HG03108 (cell line): ENCODE data around the gene TUBA8.
"Not testable (repeated sequence)": the region's sequence is repeated elsewhere in the genome, so short reads cannot be mapped to it uniquely, and the experiment has no call there.

ENCODE experiments used
- ATAC-seq: cut with Tn5 transposase; IDR thresholded peaks from one replicate; pipeline ENCODE4 v1.9.1; 2021; ENCODE audit warnings: moderate library complexity; ENCODE audit not compliant: unreplicated experiment

The TUBA8 gene

DNA sequence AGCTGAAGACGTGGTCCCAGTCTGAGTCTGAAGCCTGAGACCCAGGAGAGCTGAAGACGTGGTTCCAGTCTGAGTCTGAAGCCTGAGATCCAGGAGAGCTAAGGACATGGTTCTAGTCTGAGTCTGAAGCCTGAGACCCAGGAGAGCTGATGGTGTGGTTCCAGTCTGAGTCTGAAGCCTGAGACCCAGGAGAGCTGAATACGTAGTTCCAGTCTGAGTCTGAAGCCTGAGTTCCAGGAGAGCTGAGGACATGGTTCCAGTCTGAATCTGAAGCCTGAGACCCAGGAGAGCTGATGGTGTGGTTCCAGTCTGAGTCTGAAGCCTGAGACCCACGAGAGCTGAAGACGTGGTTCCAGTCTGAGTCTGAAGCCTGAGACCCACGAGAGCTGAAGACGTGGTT is 4.6 kb upstream of the TUBA8 start:
- not testable (repeated sequence) for ATAC-seq

DNA sequence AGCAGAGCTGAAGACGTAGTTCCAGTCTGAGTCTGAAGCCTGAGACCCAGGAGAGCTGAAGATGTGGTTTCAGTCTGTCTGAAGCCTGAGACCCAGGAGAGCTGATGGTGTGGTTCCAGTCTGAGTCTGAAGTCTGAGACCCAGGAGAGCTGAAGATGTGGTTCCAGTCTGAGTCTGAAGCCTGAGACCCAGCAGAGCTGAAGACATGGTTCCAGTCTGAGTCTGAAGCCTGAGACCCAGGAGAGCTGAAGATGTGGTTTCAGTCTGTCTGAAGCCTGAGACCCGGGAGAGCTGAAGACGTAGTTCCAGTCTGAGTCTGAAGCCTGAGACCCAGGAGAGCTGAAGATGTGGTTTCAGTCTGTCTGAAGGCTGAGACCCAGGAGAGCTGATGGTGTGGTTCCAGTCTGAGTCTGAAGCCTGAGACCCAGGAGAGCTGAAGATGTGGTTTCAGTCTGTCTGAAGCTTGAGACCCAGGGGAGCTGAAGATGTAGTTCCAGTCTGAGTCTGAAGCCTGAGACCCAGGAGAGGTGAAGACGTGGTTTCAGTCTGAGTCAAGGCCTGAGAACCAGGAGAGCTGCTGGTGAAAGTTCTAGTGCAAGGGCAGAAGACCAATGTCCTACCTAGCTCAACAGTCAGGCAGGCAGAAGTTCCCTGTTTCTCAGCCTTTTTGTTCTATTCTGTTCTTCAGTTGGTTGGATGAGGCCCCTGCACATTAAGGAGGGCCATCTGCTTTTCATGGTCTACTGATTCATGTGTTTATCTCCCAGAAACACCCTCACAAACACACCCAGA is 3.9 kb upstream of the TUBA8 start:
- not testable (repeated sequence) for ATAC-seq

DNA sequence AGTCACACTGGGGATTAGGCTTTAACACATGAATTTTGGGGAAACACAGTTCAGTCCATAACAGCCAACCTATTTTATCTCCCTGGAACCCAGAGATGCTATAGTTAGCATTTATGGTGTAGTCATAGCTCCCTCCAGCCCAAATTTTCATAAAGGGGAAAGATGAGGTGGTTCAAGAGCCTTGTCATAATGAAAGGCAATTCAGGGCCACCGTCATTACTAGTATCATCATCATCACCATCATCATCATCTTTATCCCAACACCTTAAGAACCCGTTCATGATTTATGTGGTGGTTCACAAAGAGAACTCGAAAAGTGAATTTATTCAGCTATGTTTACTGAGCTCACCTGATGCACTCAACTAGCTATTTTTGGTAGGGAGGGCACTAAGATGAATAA is 2.4 kb upstream of the TUBA8 start:
- no peak for ATAC-seq

DNA sequence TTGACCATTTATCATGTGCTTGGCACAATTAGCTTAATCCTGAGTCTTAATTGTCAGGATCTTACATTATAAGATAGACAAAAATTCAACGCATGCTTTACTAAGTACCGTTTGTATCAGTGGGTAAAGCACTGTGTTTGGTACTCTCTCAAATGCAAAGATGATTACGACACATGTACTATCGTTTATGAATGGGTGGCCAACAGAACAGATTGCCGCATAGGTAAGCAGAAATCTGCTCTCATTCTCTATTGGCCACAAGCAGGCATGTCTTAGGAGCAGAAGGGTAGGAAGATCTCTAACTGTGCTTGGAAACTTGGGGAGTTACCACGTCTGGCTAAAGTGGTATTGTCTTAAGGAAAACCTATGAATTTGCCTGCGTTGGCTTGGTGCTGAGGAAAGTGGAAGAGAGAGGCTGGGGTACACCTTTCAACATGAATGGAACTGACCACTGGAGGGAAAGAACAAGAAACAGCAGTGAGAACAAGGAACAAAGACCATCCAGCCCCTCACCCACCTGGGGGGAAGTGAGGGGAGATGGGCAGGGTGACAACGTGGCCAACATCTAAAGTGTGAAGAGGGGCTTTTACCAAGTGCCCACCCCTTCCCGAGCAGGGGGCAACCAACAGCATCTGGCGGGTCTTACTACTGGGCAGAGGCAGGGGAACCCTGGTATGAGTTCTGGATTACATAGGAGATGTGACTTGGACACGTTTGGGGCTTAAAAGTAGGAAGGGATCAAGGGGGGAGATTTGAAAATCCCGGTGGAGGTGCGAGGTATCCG is 1.0 kb upstream of the TUBA8 start:
- no peak for ATAC-seq

DNA sequence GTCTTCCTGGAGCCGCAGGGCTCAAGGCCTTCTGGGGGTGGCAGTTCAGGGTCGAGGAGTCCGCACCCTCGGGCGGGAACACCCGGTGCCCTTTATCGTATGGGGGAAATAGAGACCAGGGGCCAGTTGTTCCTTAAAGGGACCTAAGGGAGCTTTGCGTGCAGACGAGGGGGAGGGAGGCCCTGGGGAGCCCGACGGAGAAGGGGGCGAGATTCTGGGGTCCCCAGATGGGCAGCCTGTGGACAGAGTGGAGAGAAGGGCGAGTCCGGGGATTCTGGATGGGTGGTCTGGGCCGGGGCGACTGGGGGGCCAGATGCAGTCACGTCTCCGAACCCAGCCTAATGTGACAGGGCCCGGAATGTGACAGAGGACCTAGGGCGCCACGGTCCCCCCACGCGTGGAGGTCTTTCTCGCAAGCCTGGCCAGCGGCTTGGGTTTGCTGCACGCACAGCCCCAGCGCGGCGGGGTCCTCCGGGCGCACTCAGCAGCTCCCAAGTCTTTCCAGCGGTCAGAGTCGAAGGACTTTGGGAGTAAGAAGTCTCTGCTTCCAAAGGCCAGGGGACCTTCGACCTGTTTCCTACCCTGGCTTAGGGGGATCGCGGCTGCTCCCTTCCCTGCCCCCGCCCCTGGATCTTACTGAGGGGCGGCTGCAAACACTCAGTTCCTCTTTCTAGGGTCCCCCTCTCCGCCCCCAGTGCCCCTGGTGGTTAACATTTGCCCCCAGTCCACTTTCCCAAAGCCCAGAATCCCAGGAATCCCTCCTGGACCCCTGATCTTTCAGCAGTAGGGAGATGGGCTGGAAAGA is 547 bp downstream of the TUBA8 start:
- no peak for ATAC-seq

DNA sequence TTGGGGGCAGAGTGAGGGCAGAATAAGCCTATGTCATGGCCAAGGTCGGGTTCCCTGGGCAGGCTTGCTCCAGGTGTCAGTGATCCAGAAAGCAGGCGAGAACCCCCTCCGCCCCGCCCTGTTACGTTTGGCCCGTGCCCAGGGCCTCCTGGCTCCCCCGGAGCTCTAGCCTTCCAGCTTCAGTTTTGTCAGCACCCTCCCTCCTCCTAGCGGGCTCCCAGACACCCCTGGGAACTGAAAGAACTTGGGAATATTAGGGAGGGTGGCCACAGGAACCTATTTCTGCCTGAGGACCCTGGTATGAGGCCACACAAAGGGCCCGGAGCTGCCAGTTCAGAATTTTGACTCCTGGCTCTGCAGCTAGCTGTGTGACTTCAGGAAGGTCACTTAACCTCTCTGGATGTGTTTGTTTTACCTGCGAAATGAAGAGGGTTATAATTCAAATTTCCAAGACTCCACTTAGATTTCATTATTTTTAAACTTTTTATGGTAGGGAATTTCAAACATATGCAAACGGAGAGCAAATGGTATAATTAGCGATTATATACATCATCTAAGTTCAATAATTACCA is 1.2 kb downstream of the TUBA8 start:
- no peak for ATAC-seq

DNA sequence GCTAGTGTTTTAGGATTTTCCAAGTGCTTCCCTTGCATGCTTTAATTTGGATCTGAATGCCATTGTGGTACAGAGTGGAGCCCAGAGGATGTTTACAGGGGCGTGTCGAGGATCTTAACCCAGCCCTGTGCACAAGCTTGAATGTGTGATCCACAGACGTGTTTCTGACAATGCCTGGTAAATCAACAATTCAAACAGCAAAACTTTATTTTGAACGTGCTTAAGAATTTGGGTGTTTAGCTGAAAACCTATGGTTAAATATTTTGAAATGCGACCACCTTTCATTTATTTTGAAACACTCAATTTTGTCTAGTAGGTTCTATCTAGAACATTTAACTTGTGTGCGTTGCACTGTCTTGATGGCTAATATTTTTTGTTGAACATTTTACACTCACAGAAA is 1.8 kb downstream of the TUBA8 start:
- ATAC-seq = no peak

DNA sequence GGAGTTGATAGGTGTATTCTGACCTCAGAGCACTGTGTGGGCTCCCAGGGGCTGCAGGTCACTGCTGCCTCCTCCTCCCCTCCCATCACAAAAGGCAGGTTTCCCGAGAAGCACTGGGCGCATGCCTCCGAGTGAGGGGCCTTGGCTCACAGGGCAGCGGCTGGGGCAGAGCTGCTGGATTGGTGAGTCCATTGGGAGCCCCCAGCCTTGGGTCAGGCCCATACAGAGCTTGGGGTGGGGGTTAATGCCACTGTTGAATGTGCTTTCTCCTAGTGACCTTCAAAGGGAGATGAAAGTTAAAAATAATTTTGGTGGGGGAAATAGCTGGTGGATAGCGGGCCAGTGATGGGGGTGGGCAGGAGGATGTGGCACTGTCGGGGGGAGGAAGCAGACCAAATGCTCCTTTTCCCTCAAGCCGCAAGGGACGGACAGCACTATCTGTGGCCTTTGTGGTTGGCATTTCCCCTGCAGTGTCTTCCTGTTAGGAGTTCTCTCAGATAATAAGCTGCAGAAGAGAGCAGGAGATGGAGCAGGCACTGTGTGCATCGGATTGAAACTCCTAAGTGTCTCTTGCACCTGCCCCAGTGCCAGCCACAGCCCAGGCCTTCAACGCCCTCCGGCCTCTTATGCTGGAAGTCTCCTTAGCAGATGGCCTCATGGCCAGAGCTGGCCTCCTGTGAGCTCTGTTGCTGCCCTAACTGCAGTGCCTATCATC is 3.2 kb downstream of the TUBA8 start:
- no peak for ATAC-seq

DNA sequence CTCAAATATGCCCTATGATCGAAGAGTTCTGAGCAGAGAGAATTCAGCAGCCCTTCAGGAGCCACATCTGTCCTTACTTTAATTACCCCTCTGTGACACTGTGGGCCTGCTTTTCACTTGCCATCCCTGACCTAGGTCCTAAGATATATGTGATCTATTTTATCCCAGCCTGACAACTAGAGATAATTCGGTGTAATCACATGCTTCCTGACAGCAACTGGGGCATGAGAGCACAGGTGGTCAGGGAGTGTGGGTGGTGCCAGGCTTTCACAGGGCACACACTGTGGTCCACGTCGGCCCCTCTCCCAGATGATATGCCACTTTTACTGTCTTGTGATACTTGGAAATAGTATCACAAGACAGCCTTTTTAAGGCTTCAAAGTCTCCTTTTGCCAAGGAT is 3.9 kb downstream of the TUBA8 start:
- ATAC-seq = no peak

DNA sequence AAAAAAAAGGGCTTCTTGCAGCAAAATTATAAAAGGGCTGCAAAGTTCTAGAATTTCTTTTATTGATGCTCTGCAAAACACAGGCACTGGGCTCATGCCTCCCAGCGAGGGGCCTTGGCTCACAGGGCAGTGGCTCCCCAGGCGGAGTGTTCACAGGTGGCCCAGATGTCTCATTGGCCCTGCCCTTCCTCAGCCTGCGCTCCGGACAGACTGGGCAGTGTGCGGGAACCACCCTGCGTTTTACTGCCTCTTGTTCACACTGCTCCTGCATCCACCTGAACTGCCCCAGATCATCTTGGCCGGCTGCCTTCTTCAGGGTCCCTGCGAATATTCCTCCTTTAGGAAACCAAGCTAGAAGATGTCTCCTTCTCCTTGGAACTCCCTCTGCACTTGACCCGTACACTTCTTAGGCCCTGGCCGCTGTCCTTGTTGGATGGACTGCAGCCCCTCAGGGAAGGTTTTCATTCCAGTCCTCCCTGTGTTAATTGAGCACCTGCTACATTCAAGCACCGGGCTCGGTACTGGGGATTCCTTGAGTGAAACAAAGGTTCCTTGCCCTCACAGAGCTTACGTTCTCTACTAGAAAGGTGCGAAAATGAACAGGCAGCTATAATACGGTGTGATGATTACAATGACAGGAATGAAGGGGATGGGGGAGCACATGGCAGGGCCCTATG is 4.5 kb downstream of the TUBA8 start:
- ATAC-seq = no peak

DNA sequence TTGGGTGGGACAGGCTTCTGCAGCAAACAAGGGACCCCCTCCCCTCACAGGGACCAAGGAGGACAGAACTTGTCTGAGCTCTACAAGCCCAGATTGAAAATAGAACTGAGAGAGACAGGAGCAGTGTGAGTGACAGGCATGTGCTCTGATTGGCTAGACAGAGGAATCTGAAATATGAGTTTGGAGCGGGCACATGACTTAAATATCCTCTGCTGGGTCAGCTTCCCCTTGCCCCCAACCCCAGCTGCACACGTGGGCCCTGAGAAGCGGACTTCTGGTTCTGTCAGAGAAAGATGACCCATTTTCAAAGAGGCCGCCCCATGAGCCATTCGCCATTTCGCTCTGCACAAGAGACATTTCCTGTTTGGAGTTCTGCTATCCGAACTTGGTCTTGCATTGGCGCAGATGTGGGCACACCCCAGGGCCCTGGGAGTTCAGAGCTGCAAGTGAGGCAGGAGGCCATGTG is 5.3 kb downstream of the TUBA8 start:
- ATAC-seq = no peak

DNA sequence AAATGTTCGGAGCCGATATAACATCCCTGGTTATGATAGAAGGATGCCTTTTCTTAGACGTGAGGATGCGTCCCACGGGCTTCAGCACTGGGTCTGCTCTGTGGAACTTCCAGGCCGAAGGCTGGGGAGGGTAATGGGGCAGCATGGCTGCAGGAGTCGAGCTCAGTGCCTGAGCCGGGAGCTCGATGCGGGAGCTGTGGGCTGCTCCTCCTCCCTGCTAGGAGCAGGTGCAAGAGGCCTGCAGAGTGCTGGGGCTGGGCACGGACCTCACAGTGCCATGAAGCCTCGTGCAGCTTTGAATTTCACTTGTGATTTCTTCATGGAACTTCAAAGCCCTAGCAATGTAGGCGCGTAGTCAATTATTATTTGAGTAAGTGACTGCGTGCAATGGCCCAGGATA is 6.0 kb downstream of the TUBA8 start:
- ATAC-seq = no peak

DNA sequence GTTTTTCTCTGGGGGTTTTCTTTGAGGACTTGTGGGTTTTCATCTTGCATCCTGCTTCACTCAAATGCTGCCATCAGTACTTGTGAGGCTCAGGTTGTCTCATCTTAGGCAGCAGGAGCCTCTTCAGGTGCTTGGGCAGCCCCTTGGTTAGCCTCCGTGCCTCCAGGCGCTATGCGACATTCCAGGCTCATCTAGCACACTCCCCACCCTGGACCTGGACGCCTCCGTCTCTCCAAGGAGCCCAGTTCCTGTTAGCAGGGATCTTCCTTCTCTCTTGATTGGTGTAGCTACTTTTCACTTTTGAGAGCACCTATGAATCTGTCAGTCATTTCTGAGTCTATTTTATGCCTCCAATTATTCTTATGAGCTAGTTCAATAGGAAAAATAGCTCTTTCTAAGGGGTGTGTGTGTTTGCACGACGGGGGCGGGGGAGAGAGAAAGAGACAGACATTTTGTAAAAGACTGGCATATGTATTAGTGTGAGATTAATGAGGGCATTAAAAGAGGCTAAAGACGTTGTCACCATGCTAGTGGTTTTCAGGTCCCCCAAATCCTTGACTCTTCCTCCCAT is 7.8 kb downstream of the TUBA8 start:
- ATAC-seq = no peak

DNA sequence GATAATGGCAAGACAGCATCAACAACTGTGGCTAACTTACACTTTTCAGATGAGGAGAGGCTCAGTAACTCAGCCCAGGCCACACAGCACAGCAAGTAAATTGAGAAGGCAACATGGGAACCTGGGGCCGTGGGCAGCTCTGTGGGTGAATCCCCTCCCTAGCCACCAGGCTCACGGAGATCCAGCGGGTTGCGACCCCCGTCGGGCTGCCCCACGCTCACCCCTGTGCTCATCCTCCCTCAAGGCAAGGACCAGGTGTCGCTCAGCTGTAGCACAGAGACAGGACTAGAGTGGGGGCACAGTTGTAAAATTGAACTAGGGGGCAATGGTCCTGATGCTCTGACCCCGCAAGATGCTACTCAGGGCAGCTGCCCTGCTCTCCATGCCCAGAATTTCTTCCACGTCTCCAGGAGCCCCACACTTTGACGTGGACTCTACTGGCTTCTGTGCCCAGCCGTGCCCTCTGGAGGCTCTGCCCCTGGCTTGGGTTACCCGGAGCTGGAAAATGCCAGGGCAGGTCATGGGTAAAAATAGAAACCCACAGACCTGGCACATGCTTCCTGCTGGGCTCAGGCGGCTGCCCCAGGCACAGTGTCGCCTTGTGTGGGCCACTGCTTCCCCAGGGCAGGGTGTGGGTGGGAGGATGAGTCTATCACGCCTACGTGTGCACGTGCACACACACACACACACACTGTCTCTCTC is 9.0 kb downstream of the TUBA8 start:
- ATAC-seq = no peak

DNA sequence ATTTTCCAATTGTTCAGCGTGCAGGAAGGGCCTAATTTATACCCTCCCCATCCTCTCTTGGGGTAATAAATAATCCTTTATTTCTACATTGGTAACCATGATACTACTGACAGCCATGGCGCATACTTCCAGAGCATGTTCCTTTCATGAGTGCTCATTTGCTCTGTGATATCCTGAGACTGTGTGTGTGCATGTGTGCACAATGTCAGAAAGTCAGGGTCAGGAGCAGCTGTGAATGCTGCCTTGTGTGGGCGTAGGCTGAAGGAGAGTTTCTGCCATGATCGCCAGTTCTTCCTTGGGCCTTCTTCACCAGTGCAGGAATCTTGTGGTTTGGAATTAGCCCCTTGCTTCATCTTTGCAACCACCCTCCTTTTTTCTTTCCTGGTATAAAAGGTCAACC is 10.2 kb downstream of the TUBA8 start:
- ATAC-seq = no peak

DNA sequence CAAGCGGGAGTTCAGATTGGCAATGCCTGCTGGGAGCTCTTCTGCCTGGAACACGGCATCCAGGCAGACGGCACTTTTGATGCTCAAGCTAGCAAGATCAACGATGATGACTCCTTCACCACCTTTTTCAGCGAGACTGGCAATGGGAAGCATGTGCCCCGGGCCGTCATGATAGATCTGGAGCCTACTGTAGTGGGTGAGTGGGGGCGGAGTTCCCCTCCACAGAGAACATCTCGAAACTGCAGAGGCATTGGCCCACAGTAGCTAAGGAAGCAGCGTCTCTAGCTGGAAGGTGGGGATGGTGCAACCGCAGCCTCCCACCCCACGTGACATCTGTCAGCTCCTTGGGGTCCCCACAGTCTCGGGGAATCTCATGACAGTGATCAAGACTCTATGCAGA is 10.9 kb downstream of the TUBA8 start:
- ATAC-seq = no peak

DNA sequence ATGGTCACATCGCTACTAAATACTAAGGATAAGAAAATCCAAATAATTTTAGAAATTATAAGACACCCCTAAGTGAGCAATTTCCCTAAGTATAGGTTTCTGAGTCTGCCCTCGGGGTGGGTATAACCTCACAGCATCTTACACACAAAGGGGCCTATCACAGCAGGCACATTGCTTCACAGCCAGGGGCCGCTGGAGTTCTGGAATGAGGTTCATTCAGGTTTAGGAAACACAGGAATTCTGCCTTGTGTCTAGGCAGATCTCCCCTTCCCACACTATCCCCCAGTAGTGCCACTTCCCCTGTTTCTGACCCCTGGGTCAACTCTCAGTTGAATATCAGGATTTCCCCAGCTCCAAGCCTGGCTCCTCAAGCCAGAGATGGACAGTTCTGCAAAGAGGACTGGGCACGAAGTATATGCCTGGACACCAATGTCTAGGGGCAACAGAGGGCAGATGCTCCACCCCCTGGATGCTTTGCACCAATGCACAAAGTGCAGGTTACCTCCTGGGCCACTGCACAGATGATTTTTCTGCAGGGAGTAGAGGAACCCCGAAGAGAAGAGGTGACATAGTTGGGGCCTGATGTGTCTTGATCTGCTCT is 11.4 kb downstream of the TUBA8 start:
- ATAC-seq = no peak

DNA sequence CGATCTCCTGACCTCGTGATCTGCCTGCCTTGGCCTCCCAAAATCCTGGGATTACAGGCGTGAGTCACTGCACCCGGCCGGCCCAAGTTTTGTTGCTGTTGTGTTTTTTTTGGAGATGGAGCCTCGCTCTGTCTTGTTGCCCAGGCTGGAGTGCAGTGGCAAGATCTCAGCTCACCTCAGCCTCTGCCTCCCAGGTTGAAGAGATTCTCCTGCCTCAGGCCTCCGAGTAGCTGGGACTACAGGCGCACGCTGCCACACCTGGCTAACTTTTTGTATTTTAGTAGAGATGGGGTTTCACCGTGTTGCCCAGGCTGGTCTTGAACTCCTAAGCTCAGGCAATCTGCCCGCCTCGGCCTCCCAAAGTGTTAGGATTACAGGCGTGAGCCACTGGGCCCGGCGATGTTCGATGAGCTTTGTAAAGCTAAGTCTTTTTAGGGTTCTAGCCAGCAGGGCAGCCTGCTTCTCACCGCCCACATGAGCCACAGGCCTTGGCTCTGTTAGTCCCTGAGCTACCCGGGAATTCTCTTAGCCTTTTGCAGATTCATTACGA is 12.9 kb downstream of the TUBA8 start:
- not testable (repeated sequence) for ATAC-seq
